Smooth muscle cell (in vitro differentiated cells): ENCODE results near the gene COLEC11. TPM values are rescaled to one million over a fixed set of nuclear protein-coding genes. Genes with fewer than 3 reads are reported as not detected.

ENCODE experiments used
- DNase-seq: peaks from one replicate; lab custom pipeline; 2025; ENCODE audit not compliant: unreplicated experiment; lab: John Stamatoyannopoulos, UW
- H2AFZ ChIP-seq: fragments of 200-600 bp; sonication (generic); 2 replicates; pipeline ENCODE4 v1.6.0; 2016; ENCODE audit warnings: antibody characterized with exemption, low read depth, mild to moderate bottlenecking
- H3F3A ChIP-seq: fragments of 200-600 bp; sonication (generic); 2 replicates; pipeline ENCODE4 v1.6.0; 2017; ENCODE audit warnings: antibody characterized with exemption, low read depth
- H3K27ac ChIP-seq: fragments of 200-600 bp; sonication (generic); 2 replicates; pipeline ENCODE4 v1.5.1; 2016; ENCODE audit warnings: low read depth, mild to moderate bottlenecking
- H3K27me3 ChIP-seq: fragments of 200-600 bp; sonication (generic); 2 replicates; pipeline ENCODE4 v1.6.1; 2016; ENCODE audit warnings: low read depth, mild to moderate bottlenecking
- H3K36me3 ChIP-seq: fragments of 200-600 bp; sonication (generic); 2 replicates; pipeline ENCODE4 v1.5.1; 2016; ENCODE audit warnings: low read depth
- H3K4me1 ChIP-seq: fragments of 200-600 bp; sonication (generic); 2 replicates; pipeline ENCODE4 v1.5.1; 2016; ENCODE audit warnings: low read depth
- H3K4me2 ChIP-seq: fragments of 200-600 bp; sonication (generic); 2 replicates; pipeline ENCODE4 v1.6.0; 2016; ENCODE audit warnings: mild to moderate bottlenecking
- H3K4me3 ChIP-seq: fragments of 200-600 bp; sonication (generic); 2 replicates; pipeline ENCODE4 v1.5.1; 2016; ENCODE audit warnings: mild to moderate bottlenecking
- H3K79me2 ChIP-seq: fragments of 200-600 bp; sonication (generic); 2 replicates; pipeline ENCODE4 v1.6.0; 2016; ENCODE audit warnings: low read depth, mild to moderate bottlenecking
- H3K9ac ChIP-seq: fragments of 200-600 bp; sonication (generic); 2 replicates; pipeline ENCODE4 v1.6.0; 2016; ENCODE audit warnings: low read depth
- H3K9me3 ChIP-seq: fragments of 200-600 bp; sonication (generic); replicated peaks from 2 replicates; pipeline ENCODE4 v1.5.1; 2016; ENCODE audit warnings: low read depth
- H4K20me1 ChIP-seq: fragments of 200-600 bp; sonication (generic); 2 replicates; pipeline ENCODE4 v1.6.0; 2016; ENCODE audit warnings: low read depth
- WGBS: methylation state at CpG from one replicate; pipeline ENCODE4 v1.1.7; 2016; ENCODE audit warnings: low lambda C conversion rate; 5-methylcytosine and 5-hydroxymethylcytosine counted together
- polyA plus RNA-seq: library from polyadenylated mRNA; unstranded; fragments of >200 nt; fragmentation: Nextera tagmentation; extraction: Ambion mirVana; gene quantifications from 2 replicates; pipeline ENCODE4 v1.2.1, GENCODE V29; 2016
- total RNA-seq: library from RNA; depleted of rRNA; stranded (reverse); fragments of >200 nt; gene quantifications from 2 replicates; pipeline ENCODE4 v1.2.3, GENCODE V29; 2014
- TF ChIP-seq, protein P1 (sequence below): fragments of 200-600 bp; sonication (generic); IDR thresholded peaks from 2 replicates; pipeline ENCODE4 v1.5.1; 2017; ENCODE audit warnings: borderline replicate concordance, mild to moderate bottlenecking, antibody characterized with exemption; ENCODE audit not compliant: insufficient read depth, poor library complexity, severe bottlenecking

Gene COLEC11
- total and polyA plus RNA-seq, 2 experiments from 2014 or later, result 18.1 to 30.8 TPM

DNA sequence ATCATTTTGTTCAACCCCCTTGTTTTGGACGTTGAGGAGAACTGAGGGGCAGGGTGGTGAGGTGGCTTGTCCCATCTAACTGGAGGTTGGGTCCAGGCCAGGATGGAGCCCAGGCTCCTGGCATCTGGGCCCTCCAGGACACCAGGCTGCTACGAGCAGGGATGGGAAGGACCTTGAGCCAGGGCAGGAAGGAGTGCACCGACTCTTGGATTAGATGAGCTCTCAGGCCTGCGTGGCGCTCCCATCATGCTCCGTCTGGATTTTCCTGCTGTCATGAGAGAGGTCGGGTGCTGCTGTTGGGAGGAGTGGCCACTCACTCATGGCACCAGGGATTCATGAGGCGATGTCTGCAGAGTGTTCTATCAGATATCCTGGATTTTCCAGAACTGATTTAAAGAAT is 44.7 kb downstream of the COLEC11 start:
- H4K20me1 ChIP-seq, result no peaks in the 10 kb centered on the region
- WGBS, result 83% methylated on average over 8 of the region's 8 CpGs
- TF ChIP-seq, protein P1, sequence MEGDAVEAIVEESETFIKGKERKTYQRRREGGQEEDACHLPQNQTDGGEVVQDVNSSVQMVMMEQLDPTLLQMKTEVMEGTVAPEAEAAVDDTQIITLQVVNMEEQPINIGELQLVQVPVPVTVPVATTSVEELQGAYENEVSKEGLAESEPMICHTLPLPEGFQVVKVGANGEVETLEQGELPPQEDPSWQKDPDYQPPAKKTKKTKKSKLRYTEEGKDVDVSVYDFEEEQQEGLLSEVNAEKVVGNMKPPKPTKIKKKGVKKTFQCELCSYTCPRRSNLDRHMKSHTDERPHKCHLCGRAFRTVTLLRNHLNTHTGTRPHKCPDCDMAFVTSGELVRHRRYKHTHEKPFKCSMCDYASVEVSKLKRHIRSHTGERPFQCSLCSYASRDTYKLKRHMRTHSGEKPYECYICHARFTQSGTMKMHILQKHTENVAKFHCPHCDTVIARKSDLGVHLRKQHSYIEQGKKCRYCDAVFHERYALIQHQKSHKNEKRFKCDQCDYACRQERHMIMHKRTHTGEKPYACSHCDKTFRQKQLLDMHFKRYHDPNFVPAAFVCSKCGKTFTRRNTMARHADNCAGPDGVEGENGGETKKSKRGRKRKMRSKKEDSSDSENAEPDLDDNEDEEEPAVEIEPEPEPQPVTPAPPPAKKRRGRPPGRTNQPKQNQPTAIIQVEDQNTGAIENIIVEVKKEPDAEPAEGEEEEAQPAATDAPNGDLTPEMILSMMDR, result no peak
- no peaks in the 10 kb centered on the region for H3K36me3 ChIP-seq
- no peaks in the 10 kb centered on the region for H3K4me1 ChIP-seq
- H3K9me3 ChIP-seq, result no peaks in the 10 kb centered on the region
- H3K4me3 ChIP-seq, result no peak overlapping the region
- H3K79me2 ChIP-seq, result no peaks in the 10 kb centered on the region
- H3K27me3 ChIP-seq, result no peaks in the 10 kb centered on the region
- no peak for DNase-seq
- no peak overlapping the region for H2AFZ ChIP-seq
- H3K9ac ChIP-seq, result no peak overlapping the region
- no peak overlapping the region for H3K27ac ChIP-seq
- H3F3A ChIP-seq, result no peaks in the 10 kb centered on the region
- no peak overlapping the region for H3K4me2 ChIP-seq

GRCh38 chr2:3641181-3641580 is 46.3 kb downstream of the COLEC11 start:
- TF ChIP-seq, protein P1, result no peak
- H4K20me1 ChIP-seq, result no peaks in the 10 kb centered on the region
- no peak overlapping the region for H3K27ac ChIP-seq
- no peaks in the 10 kb centered on the region for H3K79me2 ChIP-seq
- no peaks in the 10 kb centered on the region for H3K4me1 ChIP-seq
- H3F3A ChIP-seq, result no peaks in the 10 kb centered on the region
- no peak overlapping the region for H3K4me3 ChIP-seq
- H3K4me2 ChIP-seq, result no peak overlapping the region
- H3K27me3 ChIP-seq, result no peaks in the 10 kb centered on the region
- 92% methylated on average over 13 of the region's 13 CpGs for WGBS
- DNase-seq, result no peak
- no peaks in the 10 kb centered on the region for H3K9me3 ChIP-seq
- no peaks in the 10 kb centered on the region for H3K36me3 ChIP-seq
- H3K9ac ChIP-seq, result no peak overlapping the region
- H2AFZ ChIP-seq, result no peak overlapping the region

DNA sequence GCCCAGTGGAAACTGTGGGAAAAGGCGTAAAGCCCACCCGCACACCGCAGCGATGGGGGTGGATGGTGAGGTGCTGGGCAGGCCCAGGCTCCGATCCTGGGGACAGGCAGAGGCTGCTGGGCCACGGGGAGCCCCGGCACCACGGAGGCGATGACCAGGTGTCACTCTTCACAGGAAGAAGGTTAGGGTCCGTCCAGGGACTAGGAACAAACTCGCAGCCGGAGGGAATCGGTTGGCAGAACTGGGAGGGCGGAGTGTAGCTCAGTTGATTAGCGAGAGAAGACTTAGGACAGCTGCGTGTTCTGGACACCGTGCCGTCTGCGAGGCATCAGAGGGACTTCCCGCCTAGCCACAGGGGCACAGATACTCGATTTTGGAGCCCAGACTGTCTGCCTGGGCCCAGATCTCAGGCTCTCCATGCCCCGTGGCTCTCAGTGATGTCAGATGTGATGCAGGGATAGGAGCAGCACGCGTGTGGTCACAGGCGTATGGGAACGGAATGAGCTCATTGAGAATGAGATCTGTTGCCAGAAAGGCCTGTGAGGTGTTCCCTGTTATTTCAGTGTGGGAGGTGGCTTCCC is 47.0 kb downstream of the COLEC11 start:
- 92% methylated on average over 26 of the region's 26 CpGs for WGBS
- H3K9me3 ChIP-seq, result no peaks in the 10 kb centered on the region
- no peaks in the 10 kb centered on the region for H3K4me1 ChIP-seq
- H2AFZ ChIP-seq, result no peak overlapping the region
- H3K27me3 ChIP-seq, result no peaks in the 10 kb centered on the region
- no peak for DNase-seq
- no peaks in the 10 kb centered on the region for H3K79me2 ChIP-seq
- H3K27ac ChIP-seq, result no peak overlapping the region
- H3K4me3 ChIP-seq, result no peak overlapping the region
- TF ChIP-seq, protein P1, result no peak
- H4K20me1 ChIP-seq, result no peaks in the 10 kb centered on the region
- H3K9ac ChIP-seq, result no peak overlapping the region
- H3K4me2 ChIP-seq, result no peak overlapping the region
- H3F3A ChIP-seq, result no peaks in the 10 kb centered on the region
- no peaks in the 10 kb centered on the region for H3K36me3 ChIP-seq

GRCh38 chr2:3642521-3643215 is 47.8 kb downstream of the COLEC11 start:
- DNase-seq, result no peak
- Histone ChIP-seq H3K79me2 (no peaks in the 10 kb centered on the region), H3K36me3 (no peaks in the 10 kb centered on the region), H3K4me3 (no peak overlapping the region), H2AFZ (no peak overlapping the region), H3F3A (no peaks in the 10 kb centered on the region), H3K4me2 (no peak overlapping the region), H3K4me1 (no peaks in the 10 kb centered on the region), H3K9me3 (no peaks in the 10 kb centered on the region), H4K20me1 (no peaks in the 10 kb centered on the region), H3K27me3 (no peaks in the 10 kb centered on the region), H3K27ac (no peak overlapping the region), H3K9ac (no peak overlapping the region)
- WGBS, result 96% methylated on average over 18 of the region's 18 CpGs
- TF ChIP-seq, protein P1, result no peak
